ENCODE data around the gene PPP1R1A. TPM values are rescaled to one million over a fixed set of nuclear protein-coding genes. Genes with fewer than 3 reads are reported as not detected.

The PPP1R1A gene
- polyA plus RNA-seq, 1 donor (not counting 4 experiments of a cell fraction or from before 2014, with no cell fraction given) = not detected

DNA sequence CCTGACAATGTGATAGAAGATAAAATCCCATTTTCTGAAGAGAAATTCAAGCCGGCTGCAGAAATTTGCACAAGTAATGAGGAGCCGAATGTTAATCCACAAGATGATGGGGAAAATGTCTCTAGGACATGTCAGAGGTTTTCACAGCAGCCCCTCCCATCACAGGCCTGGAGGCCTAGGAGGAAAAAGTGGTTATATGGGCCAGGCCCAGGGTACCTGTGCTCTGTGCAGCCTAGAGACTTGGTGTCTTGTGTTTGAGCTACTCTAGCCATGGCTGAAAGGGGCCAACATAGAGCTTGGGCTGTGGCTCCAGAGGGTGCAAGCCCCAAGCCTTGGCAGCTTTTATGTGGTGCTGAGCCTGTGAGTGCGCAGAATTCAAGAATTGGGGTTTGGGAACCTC, 38.8 kb upstream of the PPP1R1A start:
- Histone ChIP-seq H3K27ac (ENCODE audit: control insufficient read depth, insufficient read depth, low read length) (no peak overlapping the region), H3K4me1 (ENCODE audit: control insufficient read depth, extremely low read depth, insufficient read depth, low read length) (no peaks in the 10 kb centered on the region), H3K9ac (ENCODE audit: control insufficient read depth, extremely low read depth, insufficient read depth, low read length) (no peak overlapping the region), H3K4me3 (ENCODE audit: control insufficient read depth in 2 of 3, extremely low read depth in 1 of 3, insufficient read depth in 2 of 3, low read depth in 1 of 3, low read length in 3 of 3) (no peak overlapping the region), H3K36me3 (ENCODE audit: control insufficient read depth in 2 of 2, extremely low read depth in 1 of 2, insufficient read depth in 2 of 2, low read length in 2 of 2) (no peaks in the 10 kb centered on the region), H3K79me2 (ENCODE audit: control insufficient read depth, insufficient read depth, low read length) (no peaks in the 10 kb centered on the region), H2AFZ (ENCODE audit: control insufficient read depth, low read length) (no peak overlapping the region), H3K27me3 (ENCODE audit: control insufficient read depth, extremely low read depth, insufficient read depth, low read length) (peaks cover 4% of the 10 kb centered on the region), H3K9me3 (ENCODE audit: control insufficient read depth, low read depth, low read length) (no peaks in the 10 kb centered on the region), H3K9me1 (ENCODE audit: control insufficient read depth, extremely low read depth, insufficient read depth, low read length) (no peaks in the 10 kb centered on the region), H3K4me2 (ENCODE audit: control insufficient read depth, extremely low read depth, insufficient read depth, low read depth, low read length) (no peak overlapping the region), H4K20me1 (ENCODE audit: control insufficient read depth, extremely low read depth, insufficient read depth, low read length) (no peaks in the 10 kb centered on the region)
- DNase-seq (ENCODE audit: low read depth, low spot score) = no peak
- no peak for TF ChIP-seq EZH2 (IDR thresholded peaks at IDR 0.05; ENCODE audit: low read length)
- TF ChIP-seq, protein P1, sequence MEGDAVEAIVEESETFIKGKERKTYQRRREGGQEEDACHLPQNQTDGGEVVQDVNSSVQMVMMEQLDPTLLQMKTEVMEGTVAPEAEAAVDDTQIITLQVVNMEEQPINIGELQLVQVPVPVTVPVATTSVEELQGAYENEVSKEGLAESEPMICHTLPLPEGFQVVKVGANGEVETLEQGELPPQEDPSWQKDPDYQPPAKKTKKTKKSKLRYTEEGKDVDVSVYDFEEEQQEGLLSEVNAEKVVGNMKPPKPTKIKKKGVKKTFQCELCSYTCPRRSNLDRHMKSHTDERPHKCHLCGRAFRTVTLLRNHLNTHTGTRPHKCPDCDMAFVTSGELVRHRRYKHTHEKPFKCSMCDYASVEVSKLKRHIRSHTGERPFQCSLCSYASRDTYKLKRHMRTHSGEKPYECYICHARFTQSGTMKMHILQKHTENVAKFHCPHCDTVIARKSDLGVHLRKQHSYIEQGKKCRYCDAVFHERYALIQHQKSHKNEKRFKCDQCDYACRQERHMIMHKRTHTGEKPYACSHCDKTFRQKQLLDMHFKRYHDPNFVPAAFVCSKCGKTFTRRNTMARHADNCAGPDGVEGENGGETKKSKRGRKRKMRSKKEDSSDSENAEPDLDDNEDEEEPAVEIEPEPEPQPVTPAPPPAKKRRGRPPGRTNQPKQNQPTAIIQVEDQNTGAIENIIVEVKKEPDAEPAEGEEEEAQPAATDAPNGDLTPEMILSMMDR (optimal IDR thresholded peaks at IDR 0.05 in 1 of 3, IDR thresholded peaks at IDR 0.05 in 1 of 3, conservative IDR thresholded peaks at IDR 0.05 in 1 of 3; ENCODE audit: extremely low read depth in 1 of 3, insufficient read depth in 2 of 3, low read length in 3 of 3) = no peak
- dilution Hi-C loops (cut with MboI; ENCODE audit: extremely low pct_ligation_motif_present, low sequenced_read_pairs) = no loop called here
- no peak for FAIRE-seq

DNA sequence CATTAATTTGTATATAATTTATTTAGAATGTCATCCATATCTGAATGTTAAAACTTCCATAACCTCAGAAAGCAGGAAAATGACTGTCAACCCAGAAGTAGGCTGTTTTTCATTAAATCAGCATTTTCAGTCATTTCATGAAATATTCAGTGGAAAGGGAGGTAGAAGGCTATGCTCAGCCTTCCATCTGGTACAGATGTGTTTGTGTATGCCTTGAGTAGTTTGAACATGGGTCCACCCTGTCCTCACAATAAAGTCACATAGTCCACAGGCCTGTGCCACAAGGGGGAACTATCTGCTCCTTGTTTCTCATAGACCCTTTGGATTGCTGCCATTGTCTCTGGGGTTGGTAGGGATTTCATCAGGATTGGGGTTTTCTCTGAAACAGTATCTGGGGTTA, 37.1 kb upstream of the PPP1R1A start:
- no peaks in the 10 kb centered on the region for H3K4me1 ChIP-seq (ENCODE audit: control insufficient read depth, extremely low read depth, insufficient read depth, low read length)
- FAIRE-seq (no peak), DNase-seq (ENCODE audit: low read depth, low spot score) (no peak)
- TF ChIP-seq, protein P1 (optimal IDR thresholded peaks at IDR 0.05 in 1 of 3, IDR thresholded peaks at IDR 0.05 in 1 of 3, conservative IDR thresholded peaks at IDR 0.05 in 1 of 3; ENCODE audit: extremely low read depth in 1 of 3, insufficient read depth in 2 of 3, low read length in 3 of 3) = no peak
- TF ChIP-seq EZH2 (IDR thresholded peaks at IDR 0.05; ENCODE audit: low read length) = no peak
- dilution Hi-C loops (cut with MboI; ENCODE audit: extremely low pct_ligation_motif_present, low sequenced_read_pairs) = no loop called here
- no peaks in the 10 kb centered on the region for H3K79me2 ChIP-seq (ENCODE audit: control insufficient read depth, insufficient read depth, low read length)
- no peak overlapping the region for H3K9ac ChIP-seq (ENCODE audit: control insufficient read depth, extremely low read depth, insufficient read depth, low read length)
- H3K9me3 ChIP-seq (ENCODE audit: control insufficient read depth, low read depth, low read length) = no peaks in the 10 kb centered on the region
- no peaks in the 10 kb centered on the region for H3K36me3 ChIP-seq (ENCODE audit: control insufficient read depth in 2 of 2, extremely low read depth in 1 of 2, insufficient read depth in 2 of 2, low read length in 2 of 2)
- no peak overlapping the region for H3K27ac ChIP-seq (ENCODE audit: control insufficient read depth, insufficient read depth, low read length)
- no peaks in the 10 kb centered on the region for H3K9me1 ChIP-seq (ENCODE audit: control insufficient read depth, extremely low read depth, insufficient read depth, low read length)
- H2AFZ ChIP-seq (ENCODE audit: control insufficient read depth, low read length) = no peak overlapping the region
- H4K20me1 ChIP-seq (ENCODE audit: control insufficient read depth, extremely low read depth, insufficient read depth, low read length) = no peaks in the 10 kb centered on the region
- H3K4me3 ChIP-seq (ENCODE audit: control insufficient read depth in 2 of 3, extremely low read depth in 1 of 3, insufficient read depth in 2 of 3, low read depth in 1 of 3, low read length in 3 of 3) = no peak overlapping the region
- H3K4me2 ChIP-seq (ENCODE audit: control insufficient read depth, extremely low read depth, insufficient read depth, low read depth, low read length) = no peak overlapping the region
- peaks cover 4% of the 10 kb centered on the region for H3K27me3 ChIP-seq (ENCODE audit: control insufficient read depth, extremely low read depth, insufficient read depth, low read length)
